Cardiac septum (tissue), 1 donor: ENCODE measurements around the gene DHX34. TPM values are rescaled to one million over a fixed set of nuclear protein-coding genes. Genes with fewer than 3 reads are reported as not detected.
A peak's percentile ranks its signal among the peaks of the same experiment; 100 is the strongest.
"Not testable (repeated sequence)": the region's sequence is repeated elsewhere in the genome, so short reads cannot be mapped to it uniquely, and the experiment has no call there.

ENCODE experiments used
- DNase-seq: peaks from one replicate; pipeline ENCODE4 v3.0.0-alpha.2; 2020; ENCODE audit warnings: low spot score
- intact Hi-C: fragments of 100-400 bp; cut with DNase I; formaldehyde crosslinking; loops from one replicate; pipeline ENCODE4 v1.14.0; 2022
- total RNA-seq: library from RNA; stranded (reverse); fragmentation: NEBNext Ultra II Directional; extraction: Animal tissue kit (Norgen Biotek cat#: 25700); gene quantifications from one replicate; pipeline ENCODE4 v1.2.1, GENCODE V29; 2021
- donor health status: DM: no; HTN: no; CAD: no.

Gene DHX34
- total RNA-seq, 1 donor from 2014 or later: 8.5 TPM

DNA sequence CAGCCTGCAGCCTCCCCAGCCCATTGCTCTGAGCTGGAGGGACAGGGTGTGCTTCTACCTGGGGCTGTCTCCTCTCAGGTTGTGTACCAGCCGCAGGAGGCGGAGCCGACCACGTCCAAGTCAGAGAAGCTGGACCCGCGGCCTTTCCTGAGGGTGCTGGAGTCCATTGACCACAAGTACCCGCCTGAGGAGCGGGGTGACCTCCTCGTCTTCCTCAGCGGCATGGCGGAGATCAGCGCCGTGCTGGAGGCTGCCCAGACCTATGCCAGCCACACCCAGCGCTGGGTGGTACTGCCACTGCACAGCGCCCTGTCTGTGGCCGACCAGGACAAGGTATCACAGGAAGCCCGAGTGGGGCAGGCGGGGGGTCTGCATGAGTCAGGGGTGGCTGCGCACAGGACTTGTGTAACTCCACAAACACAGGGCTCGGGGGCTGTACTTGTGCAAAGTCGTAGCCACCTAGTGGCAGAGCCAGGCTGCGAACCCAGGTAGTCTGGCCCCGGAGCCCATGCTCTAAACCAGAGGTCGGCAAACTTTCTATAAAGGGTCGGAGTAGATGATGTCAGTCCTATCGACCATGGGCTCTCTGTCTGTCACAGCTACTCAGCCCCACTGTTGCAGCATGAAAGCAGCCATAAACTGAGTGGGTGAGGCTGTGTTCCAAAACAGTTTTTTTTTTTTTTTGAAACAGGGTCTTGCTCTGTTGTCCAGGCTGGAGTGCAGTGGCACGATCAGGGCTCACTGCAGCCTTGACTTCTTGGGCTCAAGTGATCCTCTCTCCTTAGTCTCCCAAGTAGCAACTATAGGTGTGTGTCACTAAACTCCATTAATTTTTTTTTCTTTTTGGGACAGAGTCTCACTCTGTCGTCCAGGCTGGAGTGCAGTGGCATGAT, 8.9 kb downstream of the DHX34 start:
- no peak for DNase-seq
- intact Hi-C loops: no loop called here

DNA sequence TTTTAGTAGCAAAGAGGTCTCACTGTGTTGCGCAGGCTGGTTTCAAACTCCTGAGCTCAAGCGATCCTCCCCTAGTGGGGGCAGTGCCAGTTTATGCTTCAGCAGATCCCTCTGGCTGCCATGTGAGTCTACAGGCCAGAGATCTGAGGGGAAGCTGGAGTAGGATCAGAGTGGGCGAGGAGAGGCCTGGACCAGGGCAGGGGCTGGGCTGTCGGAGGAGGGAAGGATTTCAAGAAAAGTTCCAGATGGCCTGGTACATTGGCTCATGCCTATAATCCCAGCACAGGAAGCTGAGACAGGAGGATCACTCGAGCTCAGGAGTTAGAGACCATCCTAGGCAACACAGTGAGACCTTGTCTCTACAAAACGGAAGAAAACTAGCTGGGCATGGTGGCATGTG, 9.8 kb downstream of the DHX34 start:
- no peak for DNase-seq
- intact Hi-C loops: no loop called here

DNA sequence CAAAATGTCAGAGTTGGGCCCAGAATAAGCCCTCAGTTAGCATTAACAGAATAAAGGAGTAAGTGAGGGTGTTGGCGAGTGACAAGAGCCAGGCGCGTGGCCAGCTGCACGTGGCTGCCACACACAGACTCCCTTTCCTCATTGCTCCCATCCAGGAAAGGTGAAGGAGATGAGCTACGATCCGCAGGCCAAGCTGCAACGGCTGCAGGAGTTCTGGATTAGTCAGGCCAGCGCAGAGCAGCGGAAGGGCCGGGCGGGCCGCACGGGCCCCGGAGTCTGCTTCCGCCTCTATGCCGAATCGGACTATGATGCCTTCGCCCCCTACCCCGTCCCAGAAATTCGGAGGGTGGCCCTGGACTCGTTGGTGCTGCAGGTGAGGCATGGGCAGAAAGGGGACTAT, 13.2 kb downstream of the DHX34 start:
- DNase-seq: no peak
- intact Hi-C loops: no loop called here

DNA sequence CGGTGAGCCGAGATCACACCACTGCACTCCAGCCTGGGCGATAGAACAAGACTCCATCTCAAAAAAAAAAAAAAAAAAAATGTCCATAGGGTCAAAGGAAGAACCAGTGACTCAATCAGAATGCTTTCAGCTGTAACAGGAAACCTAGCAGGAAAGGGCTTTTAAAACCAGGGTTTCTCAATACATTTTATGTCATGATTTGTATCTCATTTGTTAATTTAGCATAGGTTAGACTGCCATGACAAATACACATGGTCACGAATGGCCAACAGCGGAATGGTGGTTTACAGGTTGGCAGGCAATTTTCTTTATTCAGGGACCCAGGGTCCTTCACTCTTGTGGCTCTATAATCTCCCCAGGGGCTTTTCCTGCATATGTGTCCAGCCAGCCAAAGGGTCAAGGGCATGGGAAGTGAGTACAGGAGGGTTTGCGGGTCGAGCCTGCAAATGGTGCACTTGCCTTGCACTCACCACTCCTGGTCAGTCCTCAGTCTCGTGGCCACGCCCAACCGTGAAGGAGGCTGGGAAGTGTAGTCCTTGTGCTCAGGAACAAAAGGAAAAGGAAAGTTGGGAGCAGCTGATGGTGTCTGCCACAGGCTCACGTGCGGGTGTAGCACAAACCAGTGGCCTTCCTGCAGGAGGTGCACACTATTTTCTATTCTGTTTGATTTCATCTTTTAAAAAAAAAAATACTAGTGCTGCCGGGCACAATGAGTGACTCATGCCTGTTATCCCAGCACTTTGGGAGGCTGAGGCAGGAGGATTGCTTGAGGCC, 14.8 kb downstream of the DHX34 start:
- DNase-seq: no peak
- intact Hi-C loops: no loop called here

DNA sequence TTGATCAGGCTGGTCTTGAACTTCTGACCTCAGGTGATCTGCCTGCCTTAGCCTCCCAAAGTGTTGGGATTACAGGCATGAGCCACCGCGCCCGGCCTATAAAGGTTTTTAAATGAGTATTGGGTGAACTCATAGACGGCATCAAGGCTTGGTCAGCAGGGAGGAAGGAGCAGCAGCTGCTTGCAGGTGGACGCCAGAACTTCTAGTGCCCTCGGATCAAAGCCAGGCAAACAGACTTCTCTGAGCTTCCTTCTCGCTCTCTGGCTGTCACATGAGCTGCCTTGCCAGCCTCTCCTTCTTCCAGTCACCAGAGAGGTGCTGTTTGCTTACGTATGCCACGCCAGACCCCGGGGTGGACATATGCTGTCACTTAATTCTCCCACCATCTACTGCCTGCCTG, 16.3 kb downstream of the DHX34 start:
- intact Hi-C loops, DNase-seq: not testable (repeated sequence)

DNA sequence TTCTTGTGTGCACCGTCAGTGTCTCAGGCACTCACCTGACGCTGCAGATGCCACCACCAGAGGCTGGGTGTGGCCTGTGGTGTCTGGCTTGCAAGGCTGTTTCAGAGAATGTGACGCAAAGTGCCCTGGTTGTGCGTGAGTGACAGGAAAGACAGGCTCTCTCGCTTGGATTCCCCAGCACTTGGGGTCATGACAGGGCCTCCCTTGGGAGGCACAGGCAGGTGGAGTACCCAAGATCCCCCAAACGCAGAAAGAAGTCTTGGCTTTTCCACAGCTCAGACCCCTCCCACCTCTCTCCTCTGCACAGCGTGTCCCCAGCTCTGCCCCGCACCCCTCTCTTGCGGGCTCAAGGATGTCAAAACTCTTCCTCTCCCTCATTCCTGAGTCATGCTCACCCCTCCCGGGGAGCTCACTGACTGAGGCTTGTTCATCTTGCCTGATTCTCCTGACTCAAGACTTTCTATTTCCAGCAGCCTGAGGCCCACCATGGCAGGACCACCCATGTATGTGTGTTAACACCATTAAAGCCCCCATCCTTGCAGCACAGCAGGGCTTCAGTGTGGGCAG, 21.0 kb downstream of the DHX34 start:
- DNase-seq: peak; percentile 89
- intact Hi-C loops: no loop called here

DNA sequence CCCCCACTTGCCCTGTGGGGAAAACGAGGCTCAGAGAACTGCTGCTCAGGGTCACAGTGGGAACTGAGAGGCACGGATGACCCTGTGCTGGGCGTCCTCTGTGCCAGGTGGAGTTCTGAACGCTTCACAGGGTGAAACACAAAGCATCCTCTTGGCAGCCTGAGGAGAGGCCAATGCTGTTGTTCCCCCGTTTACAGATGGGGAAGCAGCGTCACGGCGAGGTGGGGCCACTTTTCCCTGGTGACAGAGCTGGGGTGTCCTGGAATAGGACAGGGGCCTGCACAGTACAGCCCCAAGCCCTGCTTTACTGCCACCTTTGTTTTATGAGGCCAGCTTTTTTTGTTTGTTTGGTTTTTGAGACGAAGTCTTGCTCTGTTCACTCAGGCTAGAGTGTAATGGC, 22.1 kb downstream of the DHX34 start:
- no peak for DNase-seq

DNA sequence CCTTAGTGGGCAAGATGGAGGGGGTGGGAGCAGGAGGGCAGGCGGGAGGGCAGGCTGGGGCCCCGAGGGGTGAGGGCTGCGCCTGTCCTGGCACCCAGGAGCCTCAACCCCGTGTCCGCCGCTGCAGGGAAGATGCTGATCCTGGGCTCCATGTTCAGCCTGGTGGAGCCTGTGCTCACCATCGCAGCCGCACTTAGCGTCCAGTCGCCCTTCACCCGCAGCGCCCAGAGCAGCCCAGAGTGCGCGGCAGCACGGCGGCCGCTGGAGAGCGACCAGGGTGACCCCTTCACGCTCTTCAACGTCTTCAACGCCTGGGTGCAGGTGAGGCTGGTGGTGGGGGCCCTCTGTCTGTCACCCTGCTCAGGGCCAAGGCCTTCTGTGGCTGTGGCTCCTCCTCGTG, 23.5 kb downstream of the DHX34 start:
- no peak for DNase-seq
- intact Hi-C loops: no loop called here

More for the DNA sequence above, 22.1 kb downstream of the DHX34 start:
- intact Hi-C loops: no loop called here

DNA sequence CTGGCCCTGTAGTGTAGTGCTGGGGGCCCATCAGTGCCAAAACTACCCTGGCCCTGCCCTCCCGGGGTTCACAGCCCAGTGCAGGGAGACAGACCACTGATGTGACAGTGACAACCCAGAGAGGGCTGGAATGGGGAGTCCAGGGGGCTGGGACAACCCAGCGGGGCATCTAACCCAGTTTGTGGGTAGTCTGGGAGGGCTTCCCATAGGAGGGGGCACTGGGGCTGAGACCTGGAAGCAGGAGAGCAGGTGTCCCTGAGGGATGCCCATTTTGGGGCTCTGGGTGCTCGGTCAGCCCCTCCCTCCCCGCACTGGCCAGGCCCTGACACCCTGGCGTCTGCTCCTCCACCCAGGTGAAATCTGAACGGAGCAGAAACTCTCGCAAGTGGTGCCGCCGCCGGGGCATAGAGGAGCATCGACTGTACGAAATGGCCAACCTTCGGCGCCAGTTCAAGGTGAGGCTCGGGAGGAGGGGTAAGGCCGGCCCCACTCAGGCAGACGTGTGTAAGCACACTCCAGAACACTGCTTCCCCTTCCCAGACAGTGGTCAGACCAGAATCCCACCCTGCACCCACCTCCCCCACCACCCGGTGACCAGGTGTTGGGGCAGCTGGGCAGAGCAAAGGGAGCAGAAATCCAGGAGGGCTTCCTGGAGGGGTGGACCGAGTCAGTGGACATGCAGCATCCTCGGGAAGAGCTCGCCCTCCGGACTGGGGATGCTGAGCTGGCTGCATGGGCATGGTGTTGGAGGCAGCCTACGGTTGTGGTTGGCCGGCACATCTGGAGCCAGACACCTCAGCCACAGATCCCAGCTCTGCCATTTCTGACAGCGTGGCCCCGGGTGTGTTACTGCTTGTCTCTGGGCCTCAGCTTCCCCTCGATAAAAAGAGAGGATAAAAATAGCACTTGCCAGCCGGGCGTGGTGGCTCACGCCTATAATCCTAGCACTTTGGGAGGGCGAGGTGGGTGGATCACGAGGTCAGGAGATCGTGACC, 24.4 kb downstream of the DHX34 start:
- intact Hi-C loops: no loop called here

DNA sequence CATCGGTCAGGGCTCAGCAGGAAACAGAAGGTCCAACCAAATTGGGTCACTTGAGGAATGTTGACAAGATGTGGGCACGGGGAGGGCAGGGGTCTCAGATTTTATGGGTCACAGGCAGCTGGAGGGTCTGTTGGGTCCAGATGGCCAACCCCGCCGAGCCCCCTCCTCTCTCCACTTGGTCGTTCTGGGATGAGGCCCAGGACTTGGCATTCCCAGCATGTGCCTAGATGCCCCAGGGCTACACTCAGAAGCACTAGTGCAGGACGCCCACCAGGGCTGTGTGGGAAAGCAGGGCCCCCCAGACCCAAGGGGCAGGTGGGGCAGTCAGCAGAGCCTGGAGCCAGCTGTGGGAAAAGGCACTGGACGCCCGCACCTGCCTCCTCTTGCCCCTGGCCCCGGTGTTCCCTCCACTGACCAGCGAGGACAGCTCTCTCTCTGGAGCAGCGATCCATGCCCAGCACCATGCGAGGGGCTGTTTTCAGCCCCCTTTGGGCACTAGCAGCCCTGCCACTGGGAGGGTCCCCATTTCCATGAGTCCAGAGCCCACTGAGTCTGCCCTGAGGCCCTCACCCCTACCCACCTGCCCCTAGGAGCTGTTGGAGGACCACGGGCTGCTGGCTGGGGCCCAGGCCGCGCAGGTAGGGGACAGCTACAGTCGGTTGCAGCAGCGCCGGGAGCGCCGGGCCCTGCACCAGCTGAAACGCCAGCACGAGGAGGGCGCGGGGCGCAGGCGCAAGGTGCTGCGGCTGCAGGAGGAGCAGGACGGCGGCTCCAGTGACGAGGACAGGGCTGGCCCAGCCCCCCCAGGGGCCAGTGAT, 26.0 kb downstream of the DHX34 start:
- intact Hi-C loops: no loop called here
- DNase-seq: no peak

More for the DNA sequence above, 24.4 kb downstream of the DHX34 start:
- DNase-seq: no peak

DNA sequence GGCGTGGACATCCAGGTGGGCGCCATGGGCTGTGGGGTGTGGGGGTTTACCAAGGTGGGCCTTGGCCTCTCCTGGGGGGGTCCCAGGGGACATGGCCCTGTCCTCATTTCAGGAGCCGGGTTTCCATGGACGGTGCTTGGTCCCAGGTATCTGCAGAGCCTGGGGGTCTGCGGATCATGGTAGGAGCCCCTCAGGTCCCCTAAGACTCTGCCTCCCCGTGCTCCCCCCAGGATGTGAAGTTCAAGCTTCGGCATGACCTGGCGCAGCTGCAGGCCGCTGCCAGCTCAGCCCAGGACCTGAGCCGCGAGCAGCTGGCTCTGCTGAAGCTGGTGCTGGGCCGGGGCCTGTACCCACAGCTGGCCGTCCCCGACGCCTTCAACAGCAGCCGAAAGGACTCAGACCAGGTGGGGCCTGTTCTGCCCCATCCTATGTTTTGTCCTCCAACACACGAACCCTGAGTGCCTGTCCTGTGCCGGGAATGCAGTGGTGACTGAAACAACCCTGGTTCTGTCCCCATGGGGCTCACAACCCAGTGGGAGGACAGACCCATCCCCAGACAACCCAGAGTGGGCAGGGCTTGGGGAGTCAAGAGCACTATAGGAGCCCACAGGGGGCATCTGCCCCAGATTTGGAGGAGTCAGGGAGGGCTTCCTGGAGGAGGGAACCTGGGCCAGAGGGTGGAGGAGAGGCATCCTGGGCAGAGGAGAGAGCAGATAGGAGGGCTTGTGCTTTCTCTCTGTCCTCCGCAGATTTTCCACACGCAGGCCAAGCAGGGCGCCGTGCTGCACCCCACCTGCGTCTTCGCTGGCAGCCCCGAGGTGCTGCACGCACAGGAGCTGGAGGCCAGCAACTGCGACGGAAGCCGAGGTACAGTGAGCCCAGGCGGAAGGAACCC, 26.8 kb downstream of the DHX34 start:
- intact Hi-C loops: no loop called here
- DNase-seq: no peak

DNA sequence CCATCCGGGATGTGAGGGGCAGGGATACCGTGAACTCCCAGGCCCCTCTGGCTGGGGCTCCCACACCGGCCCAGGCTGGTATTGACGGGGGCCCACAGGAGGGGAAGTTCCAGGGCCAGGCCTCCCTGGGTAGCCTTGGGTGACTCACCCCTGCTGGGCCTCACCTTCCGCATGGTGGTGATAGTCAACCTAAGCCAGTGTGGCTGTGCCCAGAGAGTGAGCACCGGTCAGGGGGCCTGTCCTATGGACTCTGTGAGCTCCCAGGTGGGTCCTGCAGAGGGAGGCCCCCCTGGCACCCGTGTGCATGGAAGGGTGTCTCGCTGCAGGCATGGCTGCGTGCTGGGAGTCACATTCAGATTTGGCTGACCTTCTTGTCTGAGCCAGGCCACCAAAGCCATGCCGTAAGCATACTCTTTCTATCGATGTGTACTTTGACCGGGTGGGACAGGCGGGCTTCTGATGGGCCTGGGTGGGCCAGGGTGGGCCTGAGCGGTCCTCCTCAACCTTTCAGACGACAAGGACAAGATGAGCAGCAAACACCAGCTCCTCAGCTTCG, 27.6 kb downstream of the DHX34 start:
- intact Hi-C loops: no loop called here
- DNase-seq: no peak

DNA sequence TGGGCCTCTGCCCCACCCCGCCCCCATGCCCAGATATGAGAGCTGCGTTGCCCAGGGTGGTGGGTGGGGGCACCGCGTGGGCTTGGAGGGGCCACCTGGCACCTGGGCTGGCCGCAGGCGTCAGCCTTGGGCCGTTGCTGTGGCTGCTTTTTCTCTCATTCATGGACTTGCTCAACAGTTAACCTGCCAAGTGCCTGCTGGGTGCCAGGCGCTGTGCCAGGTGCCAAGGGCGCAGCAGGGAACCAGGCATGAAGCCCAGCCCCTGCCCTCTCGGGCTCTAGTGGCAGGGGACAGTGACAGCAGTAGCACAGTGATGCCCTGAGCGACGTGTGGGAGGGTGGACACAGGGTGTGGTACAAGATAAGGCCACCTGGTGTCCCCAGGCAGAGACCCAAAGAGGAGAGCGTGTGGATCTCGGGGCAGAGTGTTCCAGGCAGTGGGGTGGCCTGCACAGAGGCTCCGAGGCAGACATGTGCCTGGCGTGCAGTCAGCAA, 28.1 kb downstream of the DHX34 start:
- DNase-seq: peak; percentile 88
- intact Hi-C loops: no loop called here

DNA sequence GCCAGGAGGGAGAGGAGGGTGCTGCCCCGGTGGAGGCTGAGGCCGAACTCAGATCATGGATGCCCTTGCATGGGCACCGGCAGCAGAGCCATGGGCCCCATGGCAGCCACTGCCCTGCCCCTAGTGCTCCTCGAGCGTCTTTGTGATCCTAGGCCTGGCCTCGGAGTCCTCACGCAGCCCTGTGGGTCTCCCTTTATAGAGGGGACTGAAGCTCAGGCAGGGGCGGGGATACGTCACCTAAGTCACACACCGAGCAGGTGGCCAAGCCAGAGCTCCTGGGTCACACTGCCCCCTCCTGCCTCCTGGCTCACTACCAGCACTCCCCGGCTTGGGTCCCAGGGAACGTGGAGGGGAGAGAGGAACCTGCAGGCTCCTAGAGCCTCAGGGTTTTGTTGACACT, 28.7 kb downstream of the DHX34 start:
- intact Hi-C loops: no loop called here
- DNase-seq: no peak

DNA sequence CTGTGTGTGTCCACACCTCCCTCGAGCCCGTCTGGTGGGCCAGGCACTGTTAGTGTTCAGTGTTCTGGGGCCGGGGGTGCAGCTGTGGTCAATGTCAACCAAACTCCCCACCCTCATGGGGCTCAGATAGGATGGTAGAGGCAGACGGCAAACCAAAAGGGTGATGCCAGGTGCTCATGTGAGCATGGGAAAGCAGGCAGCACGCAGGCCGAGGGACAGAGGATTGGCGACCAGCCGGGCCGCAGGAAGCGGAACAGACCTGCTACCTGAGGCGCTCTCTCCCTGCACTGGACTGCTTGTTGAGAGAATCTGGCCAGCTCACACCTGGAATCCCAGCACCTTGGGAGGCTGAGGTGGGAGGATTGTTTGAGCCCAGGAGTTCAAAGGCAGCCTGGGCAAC, 29.1 kb downstream of the DHX34 start:
- DNase-seq: no peak
- intact Hi-C loops: no loop called here

DNA sequence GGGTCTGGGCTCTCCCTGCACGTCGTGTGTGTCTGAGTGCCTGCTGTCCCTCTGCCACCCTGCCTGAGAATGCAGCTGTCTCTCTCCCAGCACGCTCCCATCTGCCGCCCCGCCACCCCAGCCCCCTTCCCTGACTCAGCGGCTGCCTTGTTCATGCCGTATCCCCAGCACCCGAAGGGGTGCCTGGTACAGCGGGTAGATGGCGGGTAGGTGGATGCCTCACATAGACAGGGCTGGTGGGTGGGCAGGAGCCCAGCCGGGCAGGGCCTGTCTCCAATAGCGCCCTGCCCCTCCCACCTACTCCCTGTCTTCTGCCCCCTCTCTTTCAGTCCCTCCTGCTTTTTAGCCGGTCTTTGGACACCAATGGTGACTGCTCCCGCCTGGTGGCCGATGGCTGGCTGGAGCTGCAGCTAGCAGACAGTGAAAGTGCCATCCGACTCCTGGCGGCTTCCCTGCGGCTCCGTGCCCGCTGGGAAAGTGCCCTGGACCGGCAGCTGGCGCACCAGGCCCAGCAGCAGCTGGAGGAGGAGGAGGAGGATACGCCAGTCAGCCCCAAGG, 30.3 kb downstream of the DHX34 start:
- intact Hi-C loops: no loop called here

DNA sequence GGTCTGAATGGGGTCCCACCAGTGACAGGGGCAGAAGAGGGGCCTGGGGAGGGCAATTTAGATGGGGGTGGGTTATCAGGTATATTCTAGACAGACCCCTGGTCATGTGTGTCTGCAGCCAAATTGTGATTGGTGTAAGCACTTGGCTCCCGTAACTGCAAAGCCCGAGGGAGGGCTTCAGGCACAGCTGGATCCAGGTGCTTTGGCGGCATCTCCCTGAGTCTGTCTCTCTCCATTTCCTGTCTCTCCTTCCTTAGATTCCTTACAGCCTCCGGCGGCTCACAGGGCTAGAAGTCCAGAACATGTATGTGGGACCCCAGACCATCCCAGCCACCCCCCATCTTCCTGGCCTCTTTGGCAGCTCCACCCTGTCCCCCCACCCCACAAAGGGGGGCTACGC, 31.4 kb downstream of the DHX34 start:
- DNase-seq: no peak
- intact Hi-C loops: no loop called here

More for the DNA sequence above, 30.3 kb downstream of the DHX34 start:
- no peak for DNase-seq
